Activated T-helper 1 cell treated with anti-CD3 and anti-CD28 coated beads, Interleukin-12 subunit alpha, Interleukin-12 subunit beta, Interleukin-2, Interleukin-4 antibody, amounts not matched to agents 30 ng/mL and 10 ng/mL and 1 ng/mL, durations not matched to agents 14 hours and 24 hours and 36 hours (primary cell): ENCODE measurements around the gene PDE4D. TPM values are rescaled to one million over a fixed set of nuclear protein-coding genes. Genes with fewer than 3 reads are reported as not detected.

Experiments
- DNase-seq: peaks from one replicate; pipeline ENCODE4 v3.0.0; 2021; ENCODE audit warnings: low spot score
- H3K27ac Mint-ChIP-seq: one replicate; pipeline ENCODE4 v1.8.0; 2021; ENCODE audit warnings: mild to moderate bottlenecking, mixed read lengths
- H3K27me3 Mint-ChIP-seq: one replicate; pipeline ENCODE4 v1.8.0; 2022; ENCODE audit warnings: mild to moderate bottlenecking, moderate library complexity, mixed read lengths; ENCODE audit not compliant: insufficient read depth
- H3K36me3 Mint-ChIP-seq: one replicate; pipeline ENCODE4 v1.8.0; 2021; ENCODE audit warnings: low read depth, mixed read lengths
- H3K4me1 Mint-ChIP-seq: one replicate; pipeline ENCODE4 v1.8.0; 2021; ENCODE audit warnings: low read depth, mixed read lengths
- H3K4me3 Mint-ChIP-seq: one replicate; pipeline ENCODE4 v1.8.0; 2021; ENCODE audit warnings: mild to moderate bottlenecking, moderate library complexity, mixed read lengths
- H3K9me3 Mint-ChIP-seq: one replicate; pipeline ENCODE4 v1.8.0; 2021; ENCODE audit warnings: mixed read lengths
- intact Hi-C: fragments of 100-400 bp; cut with micrococcal nuclease; formaldehyde crosslinking; loops from one replicate; pipeline ENCODE4 v1.15.1; 2024
- total RNA-seq: library from RNA; stranded (reverse); gene quantifications from 2 replicates; pipeline ENCODE4 v1.2.3, GENCODE V29; 2022

PDE4D gene
- total RNA-seq, 1 donor from 2014 or later, result 50.6 TPM

- intact Hi-C loops, result no loop called here
- no peaks in the 10 kb centered on the region for H3K9me3 Mint-ChIP-seq
- no peaks in the 10 kb centered on the region for H3K4me1 Mint-ChIP-seq
- H3K27ac Mint-ChIP-seq, result no peak overlapping the region
- H3K4me3 Mint-ChIP-seq, result no peak overlapping the region
- peaks cover 10% of the 10 kb centered on the region for H3K27me3 Mint-ChIP-seq
- no peaks in the 10 kb centered on the region for H3K36me3 Mint-ChIP-seq
- no peak for DNase-seq
Measured at GRCh38 chr5:59458966-59459729, 434.4 kb downstream of the PDE4D start.

GRCh38 chr5:59458321-59458720 is 435.2 kb downstream of the PDE4D start:
- no peak overlapping the region for H3K4me3 Mint-ChIP-seq
- H3K36me3 Mint-ChIP-seq, result no peaks in the 10 kb centered on the region
- H3K27ac Mint-ChIP-seq, result no peak overlapping the region
- DNase-seq, result no peak
- peaks cover 10% of the 10 kb centered on the region for H3K27me3 Mint-ChIP-seq
- no peaks in the 10 kb centered on the region for H3K4me1 Mint-ChIP-seq
- H3K9me3 Mint-ChIP-seq, result no peaks in the 10 kb centered on the region
- intact Hi-C loops, result no loop called here

GRCh38 chr5:59449905-59450644 is 443.5 kb downstream of the PDE4D start:
- no peaks in the 10 kb centered on the region for H3K4me1 Mint-ChIP-seq
- no peaks in the 10 kb centered on the region for H3K36me3 Mint-ChIP-seq
- DNase-seq, result no peak
- no peak overlapping the region for H3K4me3 Mint-ChIP-seq
- peaks cover 2% of the 10 kb centered on the region for H3K27me3 Mint-ChIP-seq
- H3K27ac Mint-ChIP-seq, result no peak overlapping the region
- no peaks in the 10 kb centered on the region for H3K9me3 Mint-ChIP-seq
- intact Hi-C loops, result no loop called here

- Mint-ChIP-seq H3K4me1 (no peaks in the 10 kb centered on the region), H3K4me3 (no peak overlapping the region), H3K27me3 (peaks cover 3% of the 10 kb centered on the region), H3K9me3 (no peaks in the 10 kb centered on the region), H3K27ac (no peak overlapping the region), H3K36me3 (no peaks in the 10 kb centered on the region)
- DNase-seq, result no peak
- intact Hi-C loops, result no loop called here
Measured at GRCh38 chr5:59446356-59446755, 447.2 kb downstream of the PDE4D start.

- no peaks in the 10 kb centered on the region for H3K36me3 Mint-ChIP-seq
- H3K27me3 Mint-ChIP-seq, result peaks cover 3% of the 10 kb centered on the region
- no peaks in the 10 kb centered on the region for H3K4me1 Mint-ChIP-seq
- no peaks in the 10 kb centered on the region for H3K9me3 Mint-ChIP-seq
- H3K27ac Mint-ChIP-seq, result no peak overlapping the region
- H3K4me3 Mint-ChIP-seq, result no peak overlapping the region
- intact Hi-C loops, result no loop called here
- no peak for DNase-seq
Measured at GRCh38 chr5:59445741-59446140, 447.8 kb downstream of the PDE4D start.

GRCh38 chr5:59439303-59439702 is 454.2 kb downstream of the PDE4D start:
- DNase-seq, result no peak
- intact Hi-C loops, result loop anchor here (10.0 kb wide), 1 partner anchor 1805 kb away; no protein-coding TSS in a partner anchor
- peaks cover 3% of the 10 kb centered on the region for H3K27me3 Mint-ChIP-seq
- no peak overlapping the region for H3K4me3 Mint-ChIP-seq
- H3K9me3 Mint-ChIP-seq, result no peaks in the 10 kb centered on the region
- H3K4me1 Mint-ChIP-seq, result no peaks in the 10 kb centered on the region
- H3K36me3 Mint-ChIP-seq, result no peaks in the 10 kb centered on the region
- no peak overlapping the region for H3K27ac Mint-ChIP-seq

GRCh38 chr5:59437176-59437575 is 456.4 kb downstream of the PDE4D start:
- Mint-ChIP-seq H3K27me3 (no peaks in the 10 kb centered on the region), H3K27ac (no peak overlapping the region), H3K36me3 (no peaks in the 10 kb centered on the region), H3K4me3 (no peak overlapping the region), H3K9me3 (no peaks in the 10 kb centered on the region), H3K4me1 (no peaks in the 10 kb centered on the region)
- intact Hi-C loops, result loop anchor here (10.0 kb wide), 1 partner anchor 1802 kb away; no protein-coding TSS in a partner anchor
- DNase-seq, result no peak

GRCh38 chr5:59436364-59437148 is 457.0 kb downstream of the PDE4D start:
- H3K9me3 Mint-ChIP-seq, result no peaks in the 10 kb centered on the region
- no peak overlapping the region for H3K4me3 Mint-ChIP-seq
- H3K36me3 Mint-ChIP-seq, result no peaks in the 10 kb centered on the region
- no peak for DNase-seq
- no peak overlapping the region for H3K27ac Mint-ChIP-seq
- H3K27me3 Mint-ChIP-seq, result no peaks in the 10 kb centered on the region
- no peaks in the 10 kb centered on the region for H3K4me1 Mint-ChIP-seq
- intact Hi-C loops, result loop anchor here (10.0 kb wide), 1 partner anchor 1802 kb away; no protein-coding TSS in a partner anchor

- Mint-ChIP-seq H3K9me3 (no peaks in the 10 kb centered on the region), H3K4me1 (no peaks in the 10 kb centered on the region), H3K27me3 (peaks cover 6% of the 10 kb centered on the region), H3K36me3 (no peaks in the 10 kb centered on the region), H3K27ac (no peak overlapping the region), H3K4me3 (no peak overlapping the region)
- intact Hi-C loops, result loop anchor here (10.0 kb wide), 1 partner anchor 1798 kb away; no protein-coding TSS in a partner anchor
- DNase-seq, result no peak
Measured at GRCh38 chr5:59433174-59433573, 460.4 kb downstream of the PDE4D start.

- Mint-ChIP-seq H3K4me1 (no peaks in the 10 kb centered on the region), H3K27ac (no peak overlapping the region), H3K4me3 (no peak overlapping the region), H3K27me3 (peaks cover 6% of the 10 kb centered on the region), H3K36me3 (no peaks in the 10 kb centered on the region), H3K9me3 (no peaks in the 10 kb centered on the region)
- DNase-seq, result no peak
- intact Hi-C loops, result loop anchor here (10.0 kb wide), 1 partner anchor 1795 kb away; no protein-coding TSS in a partner anchor
Measured at GRCh38 chr5:59430066-59430685, 463.4 kb downstream of the PDE4D start.

GRCh38 chr5:59428391-59428790 is 465.1 kb downstream of the PDE4D start:
- Mint-ChIP-seq H3K4me1 (no peaks in the 10 kb centered on the region), H3K27ac (no peak overlapping the region), H3K27me3 (peaks cover 6% of the 10 kb centered on the region), H3K9me3 (no peaks in the 10 kb centered on the region), H3K36me3 (no peaks in the 10 kb centered on the region), H3K4me3 (no peak overlapping the region)
- DNase-seq, result no peak
- intact Hi-C loops, result no loop called here

GRCh38 chr5:59424515-59424914 is 469.0 kb downstream of the PDE4D start:
- intact Hi-C loops, result no loop called here
- no peaks in the 10 kb centered on the region for H3K36me3 Mint-ChIP-seq
- no peaks in the 10 kb centered on the region for H3K4me1 Mint-ChIP-seq
- H3K4me3 Mint-ChIP-seq, result no peak overlapping the region
- H3K9me3 Mint-ChIP-seq, result no peaks in the 10 kb centered on the region
- peaks cover 8% of the 10 kb centered on the region for H3K27me3 Mint-ChIP-seq
- no peak for DNase-seq
- no peak overlapping the region for H3K27ac Mint-ChIP-seq
